ENCODE results near the gene EIF3CL.
"Not testable (repeated sequence)": the region's sequence is repeated elsewhere in the genome, so short reads cannot be mapped to it uniquely, and the experiment has no call there.

- TF ChIP-seq CTCF (IDR thresholded peaks at IDR 0.05 in 2 of 3, conservative IDR thresholded peaks at IDR 0.05 in 1 of 3; ENCODE audit: borderline replicate concordance in 1 of 3, insufficient read depth in 1 of 3, low read depth in 2 of 3, low read length in 2 of 3); EGR1 (IDR thresholded peaks at IDR 0.05; ENCODE audit: low read depth); POLR2A (IDR thresholded peaks at IDR 0.05; ENCODE audit: borderline replicate concordance, extremely low read depth, insufficient read depth, insufficient read length); EZH2 (IDR thresholded peaks at IDR 0.05); RAD21 (IDR thresholded peaks at IDR 0.05; ENCODE audit: low read depth): not testable (repeated sequence)
- TF ChIP-seq, protein P1, sequence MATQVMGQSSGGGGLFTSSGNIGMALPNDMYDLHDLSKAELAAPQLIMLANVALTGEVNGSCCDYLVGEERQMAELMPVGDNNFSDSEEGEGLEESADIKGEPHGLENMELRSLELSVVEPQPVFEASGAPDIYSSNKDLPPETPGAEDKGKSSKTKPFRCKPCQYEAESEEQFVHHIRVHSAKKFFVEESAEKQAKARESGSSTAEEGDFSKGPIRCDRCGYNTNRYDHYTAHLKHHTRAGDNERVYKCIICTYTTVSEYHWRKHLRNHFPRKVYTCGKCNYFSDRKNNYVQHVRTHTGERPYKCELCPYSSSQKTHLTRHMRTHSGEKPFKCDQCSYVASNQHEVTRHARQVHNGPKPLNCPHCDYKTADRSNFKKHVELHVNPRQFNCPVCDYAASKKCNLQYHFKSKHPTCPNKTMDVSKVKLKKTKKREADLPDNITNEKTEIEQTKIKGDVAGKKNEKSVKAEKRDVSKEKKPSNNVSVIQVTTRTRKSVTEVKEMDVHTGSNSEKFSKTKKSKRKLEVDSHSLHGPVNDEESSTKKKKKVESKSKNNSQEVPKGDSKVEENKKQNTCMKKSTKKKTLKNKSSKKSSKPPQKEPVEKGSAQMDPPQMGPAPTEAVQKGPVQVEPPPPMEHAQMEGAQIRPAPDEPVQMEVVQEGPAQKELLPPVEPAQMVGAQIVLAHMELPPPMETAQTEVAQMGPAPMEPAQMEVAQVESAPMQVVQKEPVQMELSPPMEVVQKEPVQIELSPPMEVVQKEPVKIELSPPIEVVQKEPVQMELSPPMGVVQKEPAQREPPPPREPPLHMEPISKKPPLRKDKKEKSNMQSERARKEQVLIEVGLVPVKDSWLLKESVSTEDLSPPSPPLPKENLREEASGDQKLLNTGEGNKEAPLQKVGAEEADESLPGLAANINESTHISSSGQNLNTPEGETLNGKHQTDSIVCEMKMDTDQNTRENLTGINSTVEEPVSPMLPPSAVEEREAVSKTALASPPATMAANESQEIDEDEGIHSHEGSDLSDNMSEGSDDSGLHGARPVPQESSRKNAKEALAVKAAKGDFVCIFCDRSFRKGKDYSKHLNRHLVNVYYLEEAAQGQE (IDR thresholded peaks at IDR 0.05; ENCODE audit: low read depth) = not testable (repeated sequence)
These were observed 29.4 kb downstream of the EIF3CL start for GRCh38 chr16:28374281-28374680.

Measured in HCT116 (cell line).